ENCODE results near the gene PIK3C3.

- TF ChIP-seq OSR1 (CRISPR knock-in tag; IDR thresholded peaks at IDR 0.05) (no peak), RARB (CRISPR knock-in tag; IDR thresholded peaks at IDR 0.05) (no peak), PATZ1 (CRISPR knock-in tag; IDR thresholded peaks at IDR 0.05; ENCODE audit: borderline replicate concordance) (no peak), ZNF8 (CRISPR knock-in tag; IDR thresholded peaks at IDR 0.05) (no peak), TOX (CRISPR knock-in tag; IDR thresholded peaks at IDR 0.05; ENCODE audit: borderline replicate concordance) (no peak), BACH2 (CRISPR knock-in tag; IDR thresholded peaks at IDR 0.05; ENCODE audit: borderline replicate concordance) (no peak), PPARA (CRISPR knock-in tag; IDR thresholded peaks at IDR 0.05; ENCODE audit: borderline replicate concordance) (no peak), TCF4 (CRISPR knock-in tag; IDR thresholded peaks at IDR 0.05; ENCODE audit: borderline replicate concordance) (no peak), POU6F1 (CRISPR knock-in tag; IDR thresholded peaks at IDR 0.05; ENCODE audit: borderline replicate concordance, low read depth) (no peak), SNAI2 (CRISPR knock-in tag; IDR thresholded peaks at IDR 0.05) (no peak), ZFP30 (CRISPR knock-in tag; IDR thresholded peaks at IDR 0.05) (no peak), ISL1 (CRISPR knock-in tag; IDR thresholded peaks at IDR 0.05) (no peak), GLIS3 (CRISPR knock-in tag; IDR thresholded peaks at IDR 0.05) (no peak)
Observed at GRCh38 chr18:41923446-41923845, 31.6 kb upstream of the PIK3C3 start.
